Measurements from ENCODE around the gene ITGA11.

The ITGA11 gene

DNA sequence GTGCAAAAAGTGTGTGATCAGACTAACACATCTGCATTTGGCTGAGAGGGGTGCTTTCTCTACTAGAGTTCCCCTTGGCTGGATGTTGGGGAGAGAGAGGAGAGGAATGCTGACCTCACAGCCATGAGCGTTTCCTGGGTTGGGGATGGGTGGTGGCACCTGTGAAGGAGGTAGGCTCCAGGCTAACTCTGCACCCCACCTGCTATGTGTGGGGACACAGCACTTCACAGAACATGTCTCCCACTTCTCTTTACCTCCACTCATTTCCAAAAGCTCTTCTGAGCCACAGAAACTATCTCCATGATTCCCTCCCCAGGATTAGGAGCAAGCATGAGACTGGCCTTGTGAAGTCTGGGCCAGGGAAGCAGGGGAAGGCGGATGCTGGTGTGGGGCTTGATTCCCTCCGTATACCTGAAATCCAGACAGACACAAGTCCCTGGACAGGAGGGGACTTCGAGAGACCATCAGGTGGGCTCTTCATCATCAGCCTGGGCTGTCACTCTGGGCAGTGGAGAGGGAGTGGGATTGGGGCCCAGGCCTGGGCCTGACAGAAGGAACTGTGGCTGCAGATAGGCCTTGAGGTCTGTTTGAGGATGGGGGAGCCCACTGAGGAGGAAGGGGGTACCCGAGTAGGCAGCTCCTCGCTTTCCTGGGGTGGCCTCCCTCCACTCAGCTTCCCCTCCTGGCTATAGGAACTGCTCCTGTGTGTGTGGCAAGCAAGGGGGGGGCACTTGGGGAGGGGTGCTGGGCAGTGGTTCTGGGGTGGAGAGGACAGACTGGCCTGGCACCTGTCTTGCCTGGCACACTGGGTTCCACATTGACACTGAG, 113.7 kb downstream of the ITGA11 start:
- no peaks in the 10 kb centered on the region for H3K27me3 Mint-ChIP-seq
- no peaks in the 10 kb centered on the region for H3K4me1 Mint-ChIP-seq (ENCODE audit: low read depth)
- no peaks in the 10 kb centered on the region for H3K36me3 Mint-ChIP-seq (ENCODE audit: low read depth)
- H3K9me3 Mint-ChIP-seq, result no peaks in the 10 kb centered on the region
- no peak overlapping the region for H3K27ac Mint-ChIP-seq
- no peak for DNase-seq
- H3K4me3 Mint-ChIP-seq, result no peak overlapping the region

DNA sequence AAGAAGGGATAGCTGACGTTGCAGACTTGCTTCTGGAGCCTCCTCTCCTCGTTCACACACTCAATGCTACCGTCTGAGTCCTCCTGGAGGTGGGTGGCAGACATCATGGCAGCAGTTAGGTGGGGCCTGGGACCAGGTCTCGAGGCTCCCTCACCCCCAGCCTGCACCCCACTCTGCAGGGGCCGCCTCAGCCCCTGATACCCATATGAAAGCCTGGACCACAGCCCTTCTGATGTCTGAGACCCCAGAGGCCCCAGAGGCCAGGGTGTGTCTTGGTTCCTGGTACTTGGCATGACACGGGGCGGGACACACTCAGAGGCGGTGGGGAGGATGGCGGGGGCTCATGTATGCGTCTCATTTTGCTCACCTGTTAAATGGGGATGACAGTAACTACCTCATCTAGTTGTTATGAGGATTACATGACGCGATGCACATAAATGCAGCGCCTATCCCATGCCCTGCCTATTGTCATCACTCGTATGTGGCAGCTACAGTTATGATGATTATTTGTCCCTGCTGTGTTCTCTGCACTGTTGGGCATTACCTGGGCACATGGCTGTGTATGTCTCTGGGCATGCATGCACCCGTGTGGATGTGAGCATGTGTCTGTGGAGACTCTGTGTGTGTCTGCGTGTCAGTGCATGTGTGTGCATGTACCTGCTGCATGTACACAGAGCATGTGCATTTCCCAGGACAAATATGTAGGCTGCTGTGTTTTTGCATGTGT, 114.5 kb downstream of the ITGA11 start:
- Mint-ChIP-seq H3K9me3 (no peaks in the 10 kb centered on the region), H3K27me3 (no peaks in the 10 kb centered on the region), H3K36me3 (ENCODE audit: low read depth) (no peaks in the 10 kb centered on the region), H3K4me1 (ENCODE audit: low read depth) (no peaks in the 10 kb centered on the region), H3K27ac (no peak overlapping the region), H3K4me3 (no peak overlapping the region)
- no peak for DNase-seq

DNA sequence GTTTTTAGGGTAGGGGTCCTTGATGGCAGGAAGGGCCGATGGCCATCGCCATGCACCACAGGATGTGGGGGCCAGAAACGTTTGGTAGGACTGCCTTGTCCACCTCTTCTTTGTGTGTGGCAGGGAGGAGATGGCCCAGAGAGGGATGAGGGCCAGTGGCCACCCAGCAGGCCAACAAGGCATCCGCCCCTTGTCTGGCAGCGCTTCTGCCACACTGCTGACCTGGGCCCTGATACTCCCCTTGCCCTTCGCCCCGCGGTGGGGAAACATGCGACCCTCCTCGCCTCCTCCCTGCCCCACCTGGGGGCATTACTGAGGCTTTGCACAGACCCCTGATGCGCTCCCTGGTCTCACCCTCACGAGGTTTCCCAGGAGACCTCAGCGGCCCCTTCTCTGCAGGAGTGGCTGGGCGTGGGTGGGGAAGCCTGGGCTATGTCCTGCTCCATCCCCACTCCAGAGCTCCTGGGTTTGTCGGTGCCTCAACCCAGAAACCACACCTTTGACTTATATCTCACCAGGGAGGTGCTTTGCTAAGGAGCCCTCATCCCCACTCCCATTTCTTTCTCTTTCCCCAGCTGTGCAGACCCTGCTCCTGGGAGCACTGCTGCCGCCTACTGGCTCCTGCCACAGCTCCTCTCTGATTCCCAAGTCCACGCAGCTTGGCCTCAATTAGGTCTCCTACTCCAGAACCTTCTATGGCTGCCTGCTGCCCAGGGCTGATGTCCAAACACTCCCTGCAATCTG, 115.7 kb downstream of the ITGA11 start:
- Mint-ChIP-seq H3K4me3 (no peak overlapping the region), H3K4me1 (ENCODE audit: low read depth) (no peaks in the 10 kb centered on the region), H3K27ac (no peak overlapping the region), H3K36me3 (ENCODE audit: low read depth) (no peaks in the 10 kb centered on the region), H3K9me3 (no peaks in the 10 kb centered on the region), H3K27me3 (no peaks in the 10 kb centered on the region)
- peak; percentile 23 for DNase-seq

DNA sequence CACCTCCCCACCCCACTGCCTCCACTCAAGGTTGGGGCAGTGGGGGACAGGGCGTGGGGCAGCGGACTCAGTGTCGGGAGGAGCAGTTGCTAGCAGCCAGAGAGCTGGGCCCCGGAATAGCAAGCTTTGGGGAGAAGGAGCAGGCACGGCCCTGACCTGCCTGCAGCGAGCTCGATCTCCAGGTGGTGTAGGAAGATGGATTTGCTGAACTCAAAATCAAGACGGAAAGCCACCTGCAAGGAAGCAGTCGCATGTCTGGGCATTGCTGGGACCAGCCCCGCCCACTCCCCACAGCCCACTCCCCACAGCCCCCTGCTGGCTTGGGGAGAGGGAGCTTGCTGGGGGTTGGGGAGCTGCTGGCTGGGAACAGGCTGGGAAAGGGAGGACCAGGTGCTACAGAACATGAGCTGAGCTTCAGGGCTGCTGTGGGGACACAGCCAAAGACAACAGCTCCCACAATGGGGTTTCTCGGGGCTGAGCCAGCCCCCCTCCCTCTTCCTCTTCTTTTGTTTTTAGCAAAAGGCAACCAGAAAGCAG, 116.4 kb downstream of the ITGA11 start:
- Mint-ChIP-seq H3K27me3 (no peaks in the 10 kb centered on the region), H3K36me3 (ENCODE audit: low read depth) (no peaks in the 10 kb centered on the region), H3K4me3 (no peak overlapping the region), H3K9me3 (no peaks in the 10 kb centered on the region), H3K4me1 (ENCODE audit: low read depth) (no peaks in the 10 kb centered on the region), H3K27ac (no peak overlapping the region)
- DNase-seq, result peak; percentile 23

DNA sequence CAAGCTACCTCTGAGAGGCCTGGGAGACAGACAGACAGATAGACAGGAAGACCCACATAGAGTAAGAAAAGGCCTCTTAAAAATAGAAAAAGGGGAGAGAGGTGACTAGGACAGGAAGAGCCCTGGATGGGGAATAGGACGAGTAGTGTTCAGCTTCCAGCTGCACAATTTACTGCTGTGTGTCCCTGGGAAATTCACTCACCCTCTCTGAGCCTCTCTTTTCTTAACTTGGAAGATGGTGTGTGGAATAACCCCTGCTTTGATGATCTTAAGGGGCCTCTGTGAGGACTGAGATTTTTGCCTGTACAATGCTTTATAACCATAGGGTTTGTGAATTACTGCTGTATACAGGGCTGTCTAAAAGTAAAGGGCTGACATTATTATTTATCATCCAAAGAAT, 116.9 kb downstream of the ITGA11 start:
- no peak overlapping the region for H3K4me3 Mint-ChIP-seq
- no peaks in the 10 kb centered on the region for H3K27me3 Mint-ChIP-seq
- H3K9me3 Mint-ChIP-seq, result no peaks in the 10 kb centered on the region
- H3K36me3 Mint-ChIP-seq (ENCODE audit: low read depth), result no peaks in the 10 kb centered on the region
- H3K27ac Mint-ChIP-seq, result no peak overlapping the region
- no peaks in the 10 kb centered on the region for H3K4me1 Mint-ChIP-seq (ENCODE audit: low read depth)
- no peak for DNase-seq

DNA sequence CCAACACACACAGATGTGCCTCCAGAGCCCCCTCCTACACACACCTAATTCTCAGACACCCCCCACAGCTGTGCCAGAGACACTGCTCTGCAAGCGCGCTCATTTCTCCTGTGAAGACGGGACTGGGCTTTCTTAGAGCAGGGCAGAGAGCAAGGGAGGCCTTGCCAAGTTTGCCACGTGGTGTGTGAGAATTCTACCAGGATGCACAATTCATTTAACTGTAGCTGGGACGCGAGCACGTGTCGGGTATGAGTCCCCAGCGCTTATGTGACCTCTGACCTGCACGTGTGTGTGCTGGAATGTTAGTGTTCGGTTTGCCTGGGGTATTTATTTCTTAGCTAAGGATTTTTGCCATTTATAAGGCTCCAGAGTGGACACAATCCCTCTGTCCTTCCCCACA, 117.4 kb downstream of the ITGA11 start:
- peak; percentile 6 for DNase-seq
- no peak overlapping the region for H3K27ac Mint-ChIP-seq
- H3K9me3 Mint-ChIP-seq, result no peaks in the 10 kb centered on the region
- no peaks in the 10 kb centered on the region for H3K36me3 Mint-ChIP-seq (ENCODE audit: low read depth)
- no peaks in the 10 kb centered on the region for H3K27me3 Mint-ChIP-seq
- H3K4me3 Mint-ChIP-seq, result no peak overlapping the region
- no peaks in the 10 kb centered on the region for H3K4me1 Mint-ChIP-seq (ENCODE audit: low read depth)

DNA sequence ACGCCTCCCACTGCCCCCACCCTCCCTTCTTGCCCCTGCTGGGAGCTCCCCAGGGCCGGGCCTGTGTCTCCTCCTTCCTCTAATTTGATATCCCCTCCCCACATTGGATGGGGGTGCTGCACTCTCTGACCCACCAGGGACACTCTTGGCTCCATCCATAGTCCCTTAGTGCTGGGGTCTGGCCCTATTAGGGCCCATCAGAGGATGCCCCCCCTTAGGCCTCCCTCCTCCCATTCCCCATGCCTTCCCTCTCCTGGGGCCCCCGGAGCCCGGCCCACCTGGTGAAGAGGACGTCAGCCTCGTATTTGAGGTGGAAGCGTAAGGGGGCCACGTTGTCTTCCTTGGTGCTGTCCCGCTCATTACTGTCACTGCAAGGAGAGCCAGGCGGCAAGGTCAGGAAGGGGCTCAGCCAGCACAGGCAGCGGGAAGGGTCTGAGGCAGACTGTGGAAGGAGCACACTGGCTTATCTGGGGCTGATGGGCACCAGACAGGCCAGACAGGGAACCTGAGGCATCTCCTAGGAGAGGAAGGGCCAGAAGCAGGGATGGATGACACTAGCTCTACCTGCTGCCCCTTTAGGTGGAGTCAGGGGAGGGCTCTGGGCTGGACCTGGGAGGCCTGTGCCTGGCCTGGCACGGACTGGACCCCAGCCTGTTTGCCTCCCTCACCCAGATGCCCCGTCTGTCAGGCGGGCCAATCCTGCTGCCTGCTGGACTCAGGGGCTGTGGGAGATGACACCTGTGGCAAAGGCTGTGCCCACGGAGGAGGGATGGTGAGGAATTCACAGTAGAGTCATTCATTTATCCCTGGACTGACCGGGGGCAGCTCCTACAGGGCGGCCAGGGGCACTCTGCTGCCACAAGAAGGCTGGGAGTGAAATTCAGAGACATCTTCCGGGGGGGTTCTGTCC, 118.2 kb downstream of the ITGA11 start:
- peak; percentile 17 for DNase-seq
- no peaks in the 10 kb centered on the region for H3K27me3 Mint-ChIP-seq

DNA sequence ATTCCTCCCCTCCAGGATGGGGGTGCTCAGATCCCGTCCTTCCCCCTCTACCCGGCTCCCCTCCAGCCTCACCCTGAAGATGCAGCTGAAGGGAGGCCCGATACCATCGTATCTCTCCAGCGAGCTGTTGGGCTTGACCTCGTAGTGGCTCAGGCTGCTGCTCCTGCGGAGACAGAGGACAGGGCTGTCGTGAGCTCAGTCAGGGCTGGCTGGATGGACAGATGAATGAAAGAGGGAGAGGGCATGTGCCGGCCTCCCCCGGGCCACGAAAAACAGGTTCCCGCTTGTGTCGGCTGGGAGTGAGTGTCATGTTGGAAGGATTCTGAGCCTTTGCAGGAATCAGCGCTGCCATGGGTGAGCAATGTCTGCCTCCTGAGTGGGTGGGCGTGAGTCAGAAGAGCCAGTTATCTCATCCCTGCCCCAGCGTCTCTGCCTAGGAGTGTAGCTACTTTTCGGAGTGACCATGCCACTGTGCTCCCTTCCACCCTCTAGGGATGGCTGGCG, 119.2 kb downstream of the ITGA11 start:
- peak; percentile 26 for DNase-seq
- Mint-ChIP-seq H3K27me3 (no peaks in the 10 kb centered on the region), H3K9me3 (no peaks in the 10 kb centered on the region), H3K36me3 (ENCODE audit: low read depth) (no peaks in the 10 kb centered on the region), H3K27ac (no peak overlapping the region), H3K4me3 (no peak overlapping the region), H3K4me1 (ENCODE audit: low read depth) (no peaks in the 10 kb centered on the region)

More for the DNA sequence above, 118.2 kb downstream of the ITGA11 start:
- H3K36me3 Mint-ChIP-seq (ENCODE audit: low read depth), result no peaks in the 10 kb centered on the region
- H3K4me1 Mint-ChIP-seq (ENCODE audit: low read depth), result no peaks in the 10 kb centered on the region
- H3K9me3 Mint-ChIP-seq, result no peaks in the 10 kb centered on the region
- H3K4me3 Mint-ChIP-seq, result no peak overlapping the region
- H3K27ac Mint-ChIP-seq, result no peak overlapping the region

DNA sequence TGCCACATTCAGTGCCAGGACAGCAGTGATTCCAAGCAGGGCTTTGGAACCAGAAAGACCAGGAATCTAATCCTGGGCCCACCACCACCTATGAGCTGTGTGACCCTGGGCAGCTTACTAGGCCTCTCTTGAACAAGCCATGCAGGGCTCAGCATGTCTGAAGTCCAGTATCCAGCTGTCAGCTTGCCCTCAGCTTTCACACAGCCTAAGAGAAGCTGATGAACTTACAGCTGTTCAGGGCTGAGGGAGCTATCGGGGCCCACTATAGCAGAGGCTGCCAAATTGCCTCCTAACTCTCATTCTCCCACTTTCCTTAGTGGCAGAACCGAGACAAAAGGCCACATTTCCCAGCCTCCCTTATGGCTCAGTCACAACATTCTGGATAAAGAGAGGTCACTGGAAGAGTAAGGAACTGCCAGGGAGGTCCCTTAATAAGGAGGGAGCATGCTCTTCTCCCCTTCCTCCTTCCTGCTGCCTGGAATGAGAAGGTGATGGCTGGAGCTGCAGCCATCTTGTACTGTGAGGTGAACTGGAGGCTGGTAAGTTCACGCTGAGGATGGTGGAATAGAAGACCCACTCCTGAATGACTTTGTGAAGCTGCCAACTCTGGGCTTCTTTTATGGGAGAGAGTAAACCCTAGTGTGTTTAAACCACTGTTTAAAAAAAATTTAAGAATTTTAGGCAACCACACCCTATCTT, 120.0 kb downstream of the ITGA11 start:
- Mint-ChIP-seq H3K4me1 (ENCODE audit: low read depth) (no peaks in the 10 kb centered on the region), H3K36me3 (ENCODE audit: low read depth) (no peaks in the 10 kb centered on the region), H3K27me3 (no peaks in the 10 kb centered on the region), H3K4me3 (no peak overlapping the region), H3K9me3 (no peaks in the 10 kb centered on the region), H3K27ac (no peak overlapping the region)
- peak; percentile 3 for DNase-seq

DNA sequence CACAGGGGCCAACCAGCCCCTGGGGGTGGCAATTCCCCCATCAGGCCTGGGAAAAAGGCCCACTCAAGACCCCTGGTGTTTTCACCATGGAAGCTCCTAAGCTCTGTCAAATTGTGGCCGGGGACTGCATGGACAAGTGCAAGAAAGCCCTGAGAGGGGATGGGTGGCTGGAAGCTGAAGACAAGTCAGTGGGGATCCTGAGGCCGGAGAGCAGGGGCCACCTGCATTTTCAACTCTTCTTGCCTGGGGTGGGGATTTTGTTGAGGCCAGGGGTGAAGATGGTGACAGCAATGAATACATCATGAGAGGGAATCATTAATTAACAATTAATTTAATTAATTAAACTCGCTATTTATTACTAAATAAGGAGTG, 120.5 kb downstream of the ITGA11 start:
- H3K4me3 Mint-ChIP-seq, result no peak overlapping the region
- H3K9me3 Mint-ChIP-seq, result no peaks in the 10 kb centered on the region
- no peak overlapping the region for H3K27ac Mint-ChIP-seq
- H3K27me3 Mint-ChIP-seq, result no peaks in the 10 kb centered on the region
- no peak for DNase-seq
- peaks cover 3% of the 10 kb centered on the region for H3K4me1 Mint-ChIP-seq (ENCODE audit: low read depth)
- H3K36me3 Mint-ChIP-seq (ENCODE audit: low read depth), result no peaks in the 10 kb centered on the region

DNA sequence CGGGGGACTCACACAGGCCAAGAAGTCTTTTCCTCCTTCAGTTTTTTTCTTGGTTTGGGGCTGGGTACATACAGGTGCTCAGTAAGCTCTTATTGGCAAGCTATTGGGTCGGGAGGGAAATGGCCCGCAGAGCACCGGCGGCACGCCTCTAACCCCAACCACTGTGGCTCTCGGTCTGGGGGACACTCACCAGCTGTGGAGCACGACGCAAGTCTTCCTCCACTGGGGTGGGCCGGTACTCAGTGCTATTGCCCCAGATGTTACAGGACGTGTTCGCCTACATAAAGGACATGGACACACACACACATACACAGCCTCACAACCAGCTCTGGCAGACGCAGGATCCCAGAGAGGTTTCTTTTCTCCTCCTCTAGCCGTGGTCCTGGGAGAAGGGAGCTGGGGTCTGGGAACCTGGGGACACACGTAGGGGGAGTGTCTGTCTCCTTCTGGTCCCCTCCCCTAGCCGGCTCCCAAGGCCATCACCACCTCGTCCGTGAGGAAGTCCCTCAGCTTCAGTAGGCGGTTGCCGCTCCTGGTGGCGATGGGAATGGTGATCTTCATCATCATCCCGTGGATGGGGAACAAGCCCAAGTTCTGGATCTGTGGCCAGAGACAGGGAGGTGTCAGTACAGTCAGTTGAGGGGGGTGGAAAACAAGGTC, 121.0 kb downstream of the ITGA11 start:
- Mint-ChIP-seq H3K4me1 (ENCODE audit: low read depth) (peaks cover 8% of the 10 kb centered on the region), H3K27ac (no peak overlapping the region), H3K9me3 (no peaks in the 10 kb centered on the region), H3K27me3 (no peaks in the 10 kb centered on the region), H3K36me3 (ENCODE audit: low read depth) (no peaks in the 10 kb centered on the region), H3K4me3 (no peak overlapping the region)
- peak; percentile 21 for DNase-seq

DNA sequence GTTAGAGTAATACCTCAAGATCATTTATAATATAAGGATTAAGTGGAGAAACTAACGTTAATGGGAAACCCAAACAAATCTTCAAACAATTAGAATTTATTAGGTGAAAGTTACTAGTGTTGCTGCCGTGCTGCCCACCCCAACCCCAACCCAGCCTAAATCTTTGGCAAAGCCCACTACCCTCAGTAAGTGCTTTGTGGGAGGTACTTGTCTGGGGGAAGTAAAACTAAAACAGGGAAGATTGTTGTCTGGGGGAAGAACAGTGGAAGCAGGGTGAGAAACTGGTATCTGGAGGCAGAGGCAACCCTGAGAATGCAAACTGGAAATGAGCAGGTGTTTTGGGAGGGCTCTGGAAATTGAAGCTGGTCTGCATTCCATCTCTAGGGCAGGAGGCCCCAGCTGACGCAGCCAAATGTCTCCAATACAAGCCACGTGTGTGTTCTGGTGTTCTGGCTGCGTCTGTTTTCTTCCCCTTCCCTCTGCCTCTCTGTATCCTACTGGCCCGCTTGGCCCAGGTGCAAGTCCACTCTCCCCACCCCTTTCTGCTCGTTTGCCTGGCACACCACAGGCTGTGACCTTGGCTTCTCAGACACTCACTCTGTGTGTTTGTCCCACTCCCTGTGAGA, 121.7 kb downstream of the ITGA11 start:
- Mint-ChIP-seq H3K27me3 (no peaks in the 10 kb centered on the region), H3K9me3 (no peaks in the 10 kb centered on the region), H3K4me3 (no peak overlapping the region), H3K4me1 (ENCODE audit: low read depth) (peaks cover 8% of the 10 kb centered on the region), H3K27ac (no peak overlapping the region), H3K36me3 (ENCODE audit: low read depth) (no peaks in the 10 kb centered on the region)
- DNase-seq, result peak; percentile 20
